ENCODE results near the gene ZNF335.
"Not testable (repeated sequence)": the region's sequence is repeated elsewhere in the genome, so short reads cannot be mapped to it uniquely, and the experiment has no call there.

ZNF335 gene

DNA sequence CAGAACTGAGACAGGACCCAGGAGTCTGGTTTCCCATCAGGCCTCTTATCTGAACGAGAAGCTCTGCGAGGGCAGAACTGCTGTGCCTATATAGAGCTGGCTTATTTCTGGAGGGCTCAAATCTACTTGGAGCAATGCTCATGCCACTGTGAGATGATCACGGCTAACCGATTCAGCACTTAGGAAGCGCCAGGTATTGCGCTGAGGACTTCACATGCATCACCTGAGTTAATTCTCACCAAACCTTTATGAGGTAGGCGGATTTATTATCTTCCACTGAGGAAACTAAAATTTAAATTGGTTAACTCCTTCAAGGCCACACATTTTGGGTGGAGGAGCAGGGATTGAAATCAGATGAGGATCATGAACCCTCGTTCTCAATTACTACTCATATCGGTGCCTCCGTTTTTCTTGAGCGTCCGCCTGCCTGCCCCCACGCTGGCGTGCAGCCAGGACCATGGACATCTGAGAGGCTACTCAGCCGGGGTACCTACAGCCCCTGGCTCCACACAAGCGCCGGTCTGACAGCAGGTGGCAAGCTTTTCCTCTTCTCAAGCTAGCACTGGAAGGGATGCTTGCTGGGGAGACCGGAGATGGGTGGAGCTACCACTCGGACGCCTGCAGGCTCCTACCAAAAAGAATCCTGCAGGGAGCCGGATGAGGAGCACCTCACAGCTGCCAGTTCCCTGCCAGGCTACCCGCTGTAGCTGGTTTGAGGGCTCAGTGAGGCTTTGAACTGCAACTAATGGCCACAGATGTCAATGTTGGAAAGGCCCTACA is 38.5 kb downstream of the ZNF335 start:
- peak; percentile 66 to 70 (median 68) for DNase-seq
- POLR2A ChIA-PET, result interaction anchor here (0.6 to 2.8 kb wide), 5 partner anchors 13 to 103 kb away, joined by 4 to 17 read pairs (median 7); partner anchors contain the start of gene ZSWIM1
- Histone ChIP-seq H3K27me3 (replicated peaks in 2 of 5; ENCODE audit: control insufficient read depth in 4 of 5, insufficient read depth in 5 of 5, low read length in 4 of 5) (no peaks in the 10 kb centered on the region), H3K36me3 (ENCODE audit: control insufficient read depth in 4 of 4, insufficient read depth in 4 of 4, low read length in 3 of 4) (peaks cover 3 to 18% (median 12%) of the 10 kb centered on the region in 4 experiments), H3K27ac (ENCODE audit: insufficient read depth in 1 of 2, low read depth in 1 of 2, low read length in 2 of 2, poor library complexity in 1 of 2, severe bottlenecking in 2 of 2) (peak overlapping the region; percentile 96 to 98), H3K4me3 (ENCODE audit: control insufficient read depth in 1 of 7, extremely low read depth in 1 of 7, insufficient read depth in 4 of 7, low read depth in 2 of 7, low read length in 6 of 7) (peak overlapping the region; percentile 73 to 99 (median 96)), H3K4me1 (ENCODE audit: control extremely low read depth in 1 of 4, control insufficient read depth in 4 of 4, insufficient read depth in 4 of 4, low read length in 3 of 4) (peaks cover 6 to 39% (median 25%) of the 10 kb centered on the region in 4 experiments), H3K9me3 (ENCODE audit: control extremely low read depth in 1 of 5, control insufficient read depth in 4 of 5, insufficient read depth in 2 of 5, low read depth in 1 of 5, low read length in 4 of 5) (no peaks in the 10 kb centered on the region)
- CTCF ChIA-PET, result interaction anchor here (0.7 to 2.5 kb wide), 16 partner anchors 9 to 134 kb away, joined by 3 to 17 read pairs (median 6); partner anchors contain the start of gene ZSWIM1
- 26% methylated on average over 22 of the region's 22 CpGs for WGBS (ENCODE audit: insufficient coverage)

- WGBS (ENCODE audit: insufficient coverage), result 98% methylated on average over 13 of the region's 17 CpGs
- H3K36me3 ChIP-seq (ENCODE audit: control insufficient read depth in 4 of 4, insufficient read depth in 4 of 4, low read length in 3 of 4); DNase-seq; H3K27ac ChIP-seq (ENCODE audit: insufficient read depth in 1 of 2, low read depth in 1 of 2, low read length in 2 of 2, poor library complexity in 1 of 2, severe bottlenecking in 2 of 2); H3K9me3 ChIP-seq (ENCODE audit: control extremely low read depth in 1 of 5, control insufficient read depth in 4 of 5, insufficient read depth in 2 of 5, low read depth in 1 of 5, low read length in 4 of 5); H3K4me3 ChIP-seq (ENCODE audit: control insufficient read depth in 1 of 7, extremely low read depth in 1 of 7, insufficient read depth in 4 of 7, low read depth in 2 of 7, low read length in 6 of 7); POLR2A ChIA-PET; H3K27me3 ChIP-seq (replicated peaks in 2 of 5; ENCODE audit: control insufficient read depth in 4 of 5, insufficient read depth in 5 of 5, low read length in 4 of 5): not testable (repeated sequence)
- H3K4me1 ChIP-seq (ENCODE audit: control extremely low read depth in 1 of 4, control insufficient read depth in 4 of 4, insufficient read depth in 4 of 4, low read length in 3 of 4), result peaks cover 6 to 27% (median 20%) of the 10 kb centered on the region in 4 experiments
- CTCF ChIA-PET, result interaction anchor here (0.7 to 1.1 kb wide), 3 partner anchors 37 to 92 kb away, joined by 3 read pairs; no protein-coding TSS in a partner anchor
Observed at GRCh38 chr20:45931680-45932079, 40.3 kb downstream of the ZNF335 start.

GRCh38 chr20:45927071-45927878 is 44.7 kb downstream of the ZNF335 start:
- ChIA-PET POLR2A (no interaction called here), CTCF (interaction anchor here (0.7 to 1.6 kb wide), 4 partner anchors 8 to 128 kb away, joined by 3 to 4 read pairs (median 3); partner anchors contain the start of gene SPATA25)
- no peak for DNase-seq
- Histone ChIP-seq H3K27me3 (replicated peaks in 2 of 5; ENCODE audit: control insufficient read depth in 4 of 5, insufficient read depth in 5 of 5, low read length in 4 of 5) (no peaks in the 10 kb centered on the region), H3K4me1 (ENCODE audit: control extremely low read depth in 1 of 4, control insufficient read depth in 4 of 4, insufficient read depth in 4 of 4, low read length in 3 of 4) (peaks cover 0 to 5% (median 0%) of the 10 kb centered on the region in 4 experiments), H3K27ac (ENCODE audit: insufficient read depth in 1 of 2, low read depth in 1 of 2, low read length in 2 of 2, poor library complexity in 1 of 2, severe bottlenecking in 2 of 2) (no peak overlapping the region), H3K4me3 (ENCODE audit: control insufficient read depth in 1 of 7, extremely low read depth in 1 of 7, insufficient read depth in 4 of 7, low read depth in 2 of 7, low read length in 6 of 7) (no peak overlapping the region), H3K36me3 (ENCODE audit: control insufficient read depth in 4 of 4, insufficient read depth in 4 of 4, low read length in 3 of 4) (no peaks in the 10 kb centered on the region), H3K9me3 (ENCODE audit: control extremely low read depth in 1 of 5, control insufficient read depth in 4 of 5, insufficient read depth in 2 of 5, low read depth in 1 of 5, low read length in 4 of 5) (no peaks in the 10 kb centered on the region)
- WGBS (ENCODE audit: insufficient coverage), result 84% methylated on average over 8 of the region's 14 CpGs

DNA sequence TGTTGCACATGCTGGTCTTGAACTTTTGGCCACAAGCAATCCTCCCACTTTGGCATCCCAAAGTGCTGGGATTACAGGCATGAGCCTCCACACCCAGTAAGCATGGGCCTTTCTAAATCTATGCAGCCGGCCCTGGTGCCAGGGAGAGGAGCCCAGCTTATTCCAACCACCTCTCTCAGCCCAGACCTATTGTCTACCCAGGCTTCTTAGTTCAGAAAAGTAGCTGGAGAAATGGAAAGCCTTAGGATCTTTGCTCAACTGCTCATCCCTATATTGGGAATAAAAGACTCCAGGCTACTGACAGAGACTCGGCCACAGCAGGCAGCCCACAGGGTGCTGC is 45.3 kb downstream of the ZNF335 start:
- H3K36me3 ChIP-seq (ENCODE audit: control insufficient read depth in 4 of 4, insufficient read depth in 4 of 4, low read length in 3 of 4), result no peaks in the 10 kb centered on the region
- no peaks in the 10 kb centered on the region for H3K9me3 ChIP-seq (ENCODE audit: control extremely low read depth in 1 of 5, control insufficient read depth in 4 of 5, insufficient read depth in 2 of 5, low read depth in 1 of 5, low read length in 4 of 5)
- H3K4me1 ChIP-seq (ENCODE audit: control extremely low read depth in 1 of 4, control insufficient read depth in 4 of 4, insufficient read depth in 4 of 4, low read length in 3 of 4), result peaks cover 0 to 5% (median 0%) of the 10 kb centered on the region in 4 experiments
- POLR2A ChIA-PET, result no interaction called here
- H3K4me3 ChIP-seq (ENCODE audit: control insufficient read depth in 1 of 7, extremely low read depth in 1 of 7, insufficient read depth in 4 of 7, low read depth in 2 of 7, low read length in 6 of 7), result no peak overlapping the region
- DNase-seq, result no peak
- CTCF ChIA-PET, result interaction anchor here (1.3 kb wide), 1 partner anchor 40 kb away, joined by 3 read pairs; the partner anchor contains the start of gene SPATA25
- H3K27ac ChIP-seq (ENCODE audit: insufficient read depth in 1 of 2, low read depth in 1 of 2, low read length in 2 of 2, poor library complexity in 1 of 2, severe bottlenecking in 2 of 2), result no peak overlapping the region
- H3K27me3 ChIP-seq (replicated peaks in 2 of 5; ENCODE audit: control insufficient read depth in 4 of 5, insufficient read depth in 5 of 5, low read length in 4 of 5), result no peaks in the 10 kb centered on the region
- WGBS (ENCODE audit: insufficient coverage), result 100% methylated on average over 1 of the region's 2 CpGs

DNA sequence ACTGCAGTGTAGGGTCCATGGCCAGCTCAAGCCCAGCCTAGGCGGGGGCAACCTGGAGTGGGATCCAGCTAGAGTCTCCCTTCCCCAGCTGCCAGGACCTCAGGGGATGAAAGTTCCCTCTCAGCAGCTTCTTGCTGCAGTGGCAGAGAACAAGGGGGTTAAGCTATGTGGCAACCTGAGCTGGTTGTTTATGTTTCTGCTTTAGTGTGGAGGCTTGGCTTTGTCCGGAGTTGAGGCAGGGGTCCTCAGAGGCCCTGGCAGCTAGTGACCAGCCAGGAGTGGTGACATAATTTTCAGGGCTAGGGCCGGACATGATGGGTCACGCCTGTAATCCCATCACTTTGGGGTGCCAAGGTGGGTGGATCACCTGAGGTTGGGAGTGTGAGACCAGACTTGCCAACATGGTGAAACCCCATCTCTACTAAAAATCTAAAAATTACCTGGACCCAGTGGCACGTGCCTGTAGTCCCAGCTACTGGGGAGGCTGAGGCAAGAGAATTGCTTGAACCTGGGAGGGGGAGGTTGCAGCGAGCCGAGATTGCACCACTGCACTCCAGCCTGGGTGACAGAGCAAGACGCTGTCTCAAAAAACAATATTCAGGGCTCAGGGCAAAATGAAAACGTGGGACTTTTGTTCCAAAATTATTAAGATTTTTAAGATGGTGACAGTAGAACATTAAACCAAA is 46.0 kb downstream of the ZNF335 start:
- Histone ChIP-seq H3K27me3 (replicated peaks in 2 of 5; ENCODE audit: control insufficient read depth in 4 of 5, insufficient read depth in 5 of 5, low read length in 4 of 5) (no peaks in the 10 kb centered on the region), H3K9me3 (ENCODE audit: control extremely low read depth in 1 of 5, control insufficient read depth in 4 of 5, insufficient read depth in 2 of 5, low read depth in 1 of 5, low read length in 4 of 5) (no peaks in the 10 kb centered on the region), H3K4me1 (ENCODE audit: control extremely low read depth in 1 of 4, control insufficient read depth in 4 of 4, insufficient read depth in 4 of 4, low read length in 3 of 4) (peaks cover 0 to 5% (median 0%) of the 10 kb centered on the region in 4 experiments), H3K36me3 (ENCODE audit: control insufficient read depth in 4 of 4, insufficient read depth in 4 of 4, low read length in 3 of 4) (no peaks in the 10 kb centered on the region), H3K27ac (ENCODE audit: insufficient read depth in 1 of 2, low read depth in 1 of 2, low read length in 2 of 2, poor library complexity in 1 of 2, severe bottlenecking in 2 of 2) (no peak overlapping the region), H3K4me3 (ENCODE audit: control insufficient read depth in 1 of 7, extremely low read depth in 1 of 7, insufficient read depth in 4 of 7, low read depth in 2 of 7, low read length in 6 of 7) (no peak overlapping the region)
- ChIA-PET POLR2A (no interaction called here), CTCF (interaction anchor here (1.3 kb wide), 1 partner anchor 39 kb away, joined by 3 read pairs; the partner anchor contains the start of gene SPATA25)
- no peak for DNase-seq
- WGBS (ENCODE audit: insufficient coverage), result 75% methylated on average over 5 of the region's 9 CpGs

DNA sequence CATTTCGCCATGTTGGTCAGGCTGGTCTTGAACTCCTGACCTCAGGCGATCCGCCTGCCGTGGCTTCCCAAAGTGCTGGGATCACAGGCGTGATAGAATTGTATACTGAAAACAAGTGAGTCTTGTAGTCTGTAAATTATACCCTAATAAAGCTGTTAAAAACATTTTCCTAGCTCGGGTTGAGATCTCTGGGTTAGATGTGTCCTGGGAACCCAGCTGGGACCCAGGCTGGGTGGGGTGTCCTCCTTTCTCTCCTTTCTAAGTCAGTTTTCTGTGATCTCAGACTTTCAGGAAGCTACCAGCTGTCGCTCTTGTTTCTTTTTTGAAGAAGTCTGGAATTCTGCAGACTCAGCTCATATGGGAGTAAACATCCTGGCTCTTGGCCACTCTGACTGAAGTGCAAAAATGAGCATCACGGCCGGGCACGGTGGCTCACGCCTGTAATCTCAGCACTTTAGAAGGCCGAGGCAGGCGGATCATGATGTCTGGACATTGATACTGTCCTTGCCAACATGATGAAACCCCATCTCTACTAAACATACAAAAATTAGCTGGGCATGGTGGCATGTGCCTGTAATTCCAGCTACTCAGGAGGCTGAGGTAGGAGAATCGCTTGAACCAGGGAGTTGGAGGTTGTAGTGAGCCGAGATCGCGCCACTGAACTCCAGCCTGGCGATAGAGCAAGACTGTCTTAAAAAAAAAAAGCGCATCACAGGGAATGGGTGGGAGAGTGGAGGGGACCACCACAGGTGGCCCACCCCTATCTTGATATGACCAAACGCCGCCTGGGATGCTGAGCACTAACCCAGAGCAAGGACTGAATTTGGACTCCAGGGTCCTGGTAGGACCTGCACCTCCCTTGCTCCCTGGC is 47.4 kb downstream of the ZNF335 start:
- 62% methylated on average over 19 of the region's 21 CpGs for WGBS (ENCODE audit: insufficient coverage)
- CTCF ChIA-PET, result interaction anchor here (0.7 to 2.0 kb wide), 5 partner anchors 9 to 103 kb away, joined by 3 to 10 read pairs (median 4); partner anchors contain the start of gene PCIF1
- POLR2A ChIA-PET, result interaction anchor here (0.6 to 1.1 kb wide), 2 partner anchors 14 to 527 kb away, joined by 4 read pairs; no protein-coding TSS in a partner anchor

More for the DNA sequence above, 47.4 kb downstream of the ZNF335 start:
- no peaks in the 10 kb centered on the region for H3K36me3 ChIP-seq (ENCODE audit: control insufficient read depth in 4 of 4, insufficient read depth in 4 of 4, low read length in 3 of 4)
- H3K4me1 ChIP-seq (ENCODE audit: control extremely low read depth in 1 of 4, control insufficient read depth in 4 of 4, insufficient read depth in 4 of 4, low read length in 3 of 4), result peaks cover 0 to 5% (median 0%) of the 10 kb centered on the region in 4 experiments
- peak overlapping the region in 1 of 7 experiments; percentile 42 for H3K4me3 ChIP-seq (ENCODE audit: control insufficient read depth in 1 of 7, extremely low read depth in 1 of 7, insufficient read depth in 4 of 7, low read depth in 2 of 7, low read length in 6 of 7)
- no peaks in the 10 kb centered on the region for H3K9me3 ChIP-seq (ENCODE audit: control extremely low read depth in 1 of 5, control insufficient read depth in 4 of 5, insufficient read depth in 2 of 5, low read depth in 1 of 5, low read length in 4 of 5)
- no peak overlapping the region for H3K27ac ChIP-seq (ENCODE audit: insufficient read depth in 1 of 2, low read depth in 1 of 2, low read length in 2 of 2, poor library complexity in 1 of 2, severe bottlenecking in 2 of 2)
- H3K27me3 ChIP-seq (replicated peaks in 2 of 5; ENCODE audit: control insufficient read depth in 4 of 5, insufficient read depth in 5 of 5, low read length in 4 of 5), result no peaks in the 10 kb centered on the region
- no peak for DNase-seq
